Sigmoid colon (tissue), 4 donors: ENCODE measurements around the gene SOX10.

Experiments used
- CTCF ChIP-seq, 4 experiments: fragments of 450-650 bp in 3 of 4; fragments of 200-600 bp in 1 of 4; IDR thresholded peaks; one replicate each; pipeline ENCODE4 v1.5.1; 2016 to 2019; ENCODE audit warnings: antibody characterized with exemption in 4 of 4, mild to moderate bottlenecking in 3 of 4, moderate library complexity in 2 of 4
- POLR2AphosphoS5 ChIP-seq, 4 donors: sonication (generic); formaldehyde crosslinking; IDR thresholded peaks; one replicate each; pipeline ENCODE4 v1.6.1; 2017; ENCODE audit warnings: antibody characterized with exemption in 4 of 4

DNA sequence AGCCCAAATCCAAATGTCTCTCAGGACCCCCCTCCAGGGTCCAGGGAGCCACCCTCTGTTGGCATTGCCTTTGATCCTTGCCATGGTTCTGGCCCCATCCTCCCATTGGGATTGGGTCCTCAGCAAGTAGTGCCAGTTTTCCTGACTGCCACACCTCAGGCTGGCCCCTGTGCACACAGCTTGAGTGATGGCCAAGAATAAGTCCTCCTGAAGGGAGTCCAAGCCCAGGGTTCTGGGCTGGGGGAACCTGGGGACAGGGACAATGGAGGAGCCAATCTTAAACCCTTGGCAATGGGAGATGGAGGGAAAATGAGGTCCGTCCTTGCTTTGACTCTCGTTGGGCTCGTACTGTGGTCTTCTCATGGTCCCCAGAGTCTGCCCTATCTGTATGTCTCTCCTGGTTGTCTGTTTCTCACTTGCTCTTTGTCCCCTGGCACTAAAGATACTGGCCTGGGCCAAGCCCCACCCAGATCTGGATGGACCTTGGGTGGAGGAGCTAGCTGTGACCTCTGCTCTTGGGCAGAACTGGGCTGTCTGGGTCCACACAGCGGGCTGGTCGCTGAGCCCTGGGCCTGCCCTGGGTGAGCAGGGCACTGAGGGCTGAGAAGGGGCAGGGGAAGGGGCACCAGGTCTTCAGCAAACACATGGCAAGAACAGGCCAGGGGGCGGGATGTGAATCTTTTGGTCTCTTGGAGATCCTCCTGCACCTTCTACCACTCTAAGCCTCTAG, 2.9 kb downstream of the SOX10 start:
- TF ChIP-seq CTCF (IDR thresholded peaks at IDR 0.05): no peak
- TF ChIP-seq POLR2AphosphoS5 (IDR thresholded peaks at IDR 0.05): no peak
